GM18868 (cell line): ENCODE results near the gene MORN2.

Source experiments
- ATAC-seq: cut with Tn5 transposase; IDR thresholded peaks from one replicate; pipeline ENCODE4 v1.9.1; 2021; ENCODE audit warnings: mild to moderate bottlenecking, moderate library complexity; ENCODE audit not compliant: unreplicated experiment

MORN2 gene

GRCh38 chr2:38889045-38889444 lies 13.3 kb downstream of the MORN2 start:
- no peak for ATAC-seq

- ATAC-seq, result no peak
Observed at GRCh38 chr2:38889575-38889974, 13.8 kb downstream of the MORN2 start, which contains the start of gene ARHGEF33. Gene ARHGEF33 (plus strand): TSS chr2:38889875. CDS start chr2:38919448, 29,573 bp downstream.

- no peak for ATAC-seq
Observed at GRCh38 chr2:38892819-38893218, 17.0 kb downstream of the MORN2 start.

- ATAC-seq, result no peak
Observed at GRCh38 chr2:38898256-38898655, 22.5 kb downstream of the MORN2 start.

GRCh38 chr2:38900726-38901125 lies 24.9 kb downstream of the MORN2 start:
- ATAC-seq, result no peak

- ATAC-seq, result no peak
Observed at GRCh38 chr2:38905251-38905650, 29.5 kb downstream of the MORN2 start.

GRCh38 chr2:38907242-38907641 lies 31.5 kb downstream of the MORN2 start:
- no peak for ATAC-seq

- peak; percentile 87 for ATAC-seq
Observed at GRCh38 chr2:38907743-38908562, 32.2 kb downstream of the MORN2 start.

- no peak for ATAC-seq
Observed at GRCh38 chr2:38909872-38910271, 34.1 kb downstream of the MORN2 start.

GRCh38 chr2:38911191-38911590 lies 35.4 kb downstream of the MORN2 start:
- no peak for ATAC-seq

- no peak for ATAC-seq
Observed at GRCh38 chr2:38912619-38913018, 36.8 kb downstream of the MORN2 start.

- no peak for ATAC-seq
Observed at GRCh38 chr2:38922389-38922788, 46.6 kb downstream of the MORN2 start.

- no peak for ATAC-seq
Observed at GRCh38 chr2:38922902-38923301, 47.1 kb downstream of the MORN2 start.

GRCh38 chr2:38925982-38926381 lies 50.2 kb downstream of the MORN2 start:
- no peak for ATAC-seq

- ATAC-seq, result no peak
Observed at GRCh38 chr2:38930600-38930999, 54.8 kb downstream of the MORN2 start.
